HuH-7 (cell line): Measurements from ENCODE around the gene PTPRH.

Experiments used
- DNase-seq: peaks from one replicate; pipeline ENCODE4 v3.0.0; 2011; ENCODE audit warnings: low spot score

Gene PTPRH, protein sequence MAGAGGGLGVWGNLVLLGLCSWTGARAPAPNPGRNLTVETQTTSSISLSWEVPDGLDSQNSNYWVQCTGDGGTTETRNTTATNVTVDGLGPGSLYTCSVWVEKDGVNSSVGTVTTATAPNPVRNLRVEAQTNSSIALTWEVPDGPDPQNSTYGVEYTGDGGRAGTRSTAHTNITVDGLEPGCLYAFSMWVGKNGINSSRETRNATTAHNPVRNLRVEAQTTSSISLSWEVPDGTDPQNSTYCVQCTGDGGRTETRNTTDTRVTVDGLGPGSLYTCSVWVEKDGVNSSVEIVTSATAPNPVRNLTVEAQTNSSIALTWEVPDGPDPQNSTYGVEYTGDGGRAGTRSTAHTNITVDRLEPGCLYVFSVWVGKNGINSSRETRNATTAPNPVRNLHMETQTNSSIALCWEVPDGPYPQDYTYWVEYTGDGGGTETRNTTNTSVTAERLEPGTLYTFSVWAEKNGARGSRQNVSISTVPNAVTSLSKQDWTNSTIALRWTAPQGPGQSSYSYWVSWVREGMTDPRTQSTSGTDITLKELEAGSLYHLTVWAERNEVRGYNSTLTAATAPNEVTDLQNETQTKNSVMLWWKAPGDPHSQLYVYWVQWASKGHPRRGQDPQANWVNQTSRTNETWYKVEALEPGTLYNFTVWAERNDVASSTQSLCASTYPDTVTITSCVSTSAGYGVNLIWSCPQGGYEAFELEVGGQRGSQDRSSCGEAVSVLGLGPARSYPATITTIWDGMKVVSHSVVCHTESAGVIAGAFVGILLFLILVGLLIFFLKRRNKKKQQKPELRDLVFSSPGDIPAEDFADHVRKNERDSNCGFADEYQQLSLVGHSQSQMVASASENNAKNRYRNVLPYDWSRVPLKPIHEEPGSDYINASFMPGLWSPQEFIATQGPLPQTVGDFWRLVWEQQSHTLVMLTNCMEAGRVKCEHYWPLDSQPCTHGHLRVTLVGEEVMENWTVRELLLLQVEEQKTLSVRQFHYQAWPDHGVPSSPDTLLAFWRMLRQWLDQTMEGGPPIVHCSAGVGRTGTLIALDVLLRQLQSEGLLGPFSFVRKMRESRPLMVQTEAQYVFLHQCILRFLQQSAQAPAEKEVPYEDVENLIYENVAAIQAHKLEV

DNA sequence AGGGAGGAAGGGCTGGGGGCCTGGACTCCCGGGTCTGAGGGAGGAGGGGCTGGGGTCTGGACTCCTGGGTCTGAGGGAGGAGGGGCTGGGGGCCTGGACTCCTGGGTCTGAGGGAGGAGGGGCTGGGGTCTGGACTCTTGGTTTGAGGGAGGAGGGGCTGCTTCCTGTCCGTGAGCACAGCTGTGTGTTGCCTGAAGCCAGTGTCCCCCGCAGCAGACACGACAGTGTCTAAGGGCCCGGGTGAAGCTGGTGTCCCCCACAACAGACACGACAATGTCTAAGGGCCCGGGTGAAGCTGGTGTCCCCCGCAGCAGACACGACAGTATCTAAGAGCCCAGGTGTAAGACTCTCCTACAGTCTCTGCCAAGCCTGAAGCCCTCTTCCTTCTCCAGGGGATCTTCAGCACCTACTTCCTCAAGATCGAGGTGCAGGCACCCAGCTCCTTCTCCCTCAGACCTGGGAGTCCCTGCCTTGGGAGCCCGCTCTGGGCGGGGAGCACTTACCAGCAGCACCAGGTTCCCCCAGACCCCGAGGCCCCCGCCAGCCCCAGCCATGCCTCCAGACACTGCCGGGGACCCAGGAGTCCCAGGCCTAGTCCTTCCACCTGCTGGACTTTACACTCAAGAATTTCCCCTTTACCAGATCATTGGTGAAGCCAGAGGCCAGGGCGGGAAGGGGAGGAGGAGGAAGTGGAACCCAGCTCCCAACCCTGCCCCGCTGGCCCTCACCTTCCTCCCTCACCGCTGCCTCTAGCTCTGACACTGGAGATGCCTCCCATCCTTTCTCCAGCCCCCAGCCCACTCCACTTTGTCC lies at the start of gene PTPRH:
Gene PTPRH, minus strand, starts transcription at position 622 of the 813 bp plus-strand sequence. Its CDS starts 68 bp downstream, at position 554.
- DNase-seq, result no peak

DNA sequence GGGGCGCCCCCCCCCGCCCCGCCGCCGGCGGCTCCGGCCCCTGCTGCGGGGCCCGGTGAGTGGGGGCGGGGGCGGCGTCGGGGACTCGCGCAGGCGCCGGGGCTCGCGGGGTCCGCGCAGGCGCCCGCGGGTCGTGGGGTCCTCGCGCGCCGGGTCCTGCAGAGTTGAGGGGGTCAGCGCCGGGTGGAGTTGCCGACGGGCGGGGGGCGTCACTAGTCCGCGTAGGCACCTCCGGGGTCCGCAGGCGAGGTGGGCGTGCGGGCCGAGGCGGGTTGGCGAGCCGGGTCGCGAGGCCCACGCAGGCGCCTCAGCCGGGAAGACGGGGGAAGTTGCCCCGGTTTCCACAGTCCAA lies 49.2 kb upstream of the PTPRH start:
- DNase-seq, result no peak

DNA sequence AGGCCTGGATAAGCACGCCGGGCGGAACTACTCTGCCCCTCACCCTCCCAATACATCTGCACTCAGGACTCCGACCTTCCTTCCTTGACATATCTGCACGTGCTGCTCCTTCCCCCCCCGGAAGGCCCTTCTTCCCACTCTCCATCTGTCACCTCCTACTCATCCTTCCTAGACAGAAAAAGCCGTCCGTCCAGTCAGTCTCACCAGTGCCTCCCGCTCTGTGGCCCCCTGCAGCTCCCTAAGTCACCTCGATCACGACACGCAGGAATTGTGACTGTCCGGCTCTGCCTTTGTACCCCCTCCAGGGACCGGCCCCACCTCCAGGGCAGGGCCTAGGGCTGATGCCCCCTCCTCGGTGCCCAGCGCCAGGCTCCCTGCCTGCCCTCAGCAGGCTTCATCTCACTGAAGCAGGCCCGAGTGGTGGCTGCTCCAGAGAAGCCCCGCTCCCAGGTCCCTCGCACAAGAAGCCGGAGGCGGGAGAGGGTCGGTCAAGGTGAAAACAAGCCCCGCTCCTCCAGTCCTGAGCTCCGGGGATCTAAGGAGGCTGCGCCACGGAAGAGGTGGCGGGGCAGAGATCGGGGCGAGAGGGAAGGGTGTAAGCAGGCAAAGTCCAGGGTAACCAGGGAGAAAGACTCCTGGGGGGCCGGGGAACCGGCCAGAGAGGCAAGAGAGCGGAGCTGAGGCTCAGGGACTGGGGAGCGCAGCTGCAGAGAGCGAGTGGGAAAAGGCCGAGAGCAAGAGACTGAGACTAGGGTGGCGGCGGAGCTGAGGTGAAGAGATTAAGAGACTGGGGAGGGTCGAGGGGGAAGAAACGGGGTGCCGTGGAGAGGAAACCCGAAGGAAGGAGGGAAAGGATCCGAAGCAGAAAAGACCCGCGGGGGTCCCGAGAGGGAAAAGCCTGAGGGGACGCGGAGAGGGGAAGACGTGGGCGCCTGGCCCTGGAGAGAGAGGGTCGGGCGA lies 48.4 kb upstream of the PTPRH start:
- DNase-seq, result no peak

DNA sequence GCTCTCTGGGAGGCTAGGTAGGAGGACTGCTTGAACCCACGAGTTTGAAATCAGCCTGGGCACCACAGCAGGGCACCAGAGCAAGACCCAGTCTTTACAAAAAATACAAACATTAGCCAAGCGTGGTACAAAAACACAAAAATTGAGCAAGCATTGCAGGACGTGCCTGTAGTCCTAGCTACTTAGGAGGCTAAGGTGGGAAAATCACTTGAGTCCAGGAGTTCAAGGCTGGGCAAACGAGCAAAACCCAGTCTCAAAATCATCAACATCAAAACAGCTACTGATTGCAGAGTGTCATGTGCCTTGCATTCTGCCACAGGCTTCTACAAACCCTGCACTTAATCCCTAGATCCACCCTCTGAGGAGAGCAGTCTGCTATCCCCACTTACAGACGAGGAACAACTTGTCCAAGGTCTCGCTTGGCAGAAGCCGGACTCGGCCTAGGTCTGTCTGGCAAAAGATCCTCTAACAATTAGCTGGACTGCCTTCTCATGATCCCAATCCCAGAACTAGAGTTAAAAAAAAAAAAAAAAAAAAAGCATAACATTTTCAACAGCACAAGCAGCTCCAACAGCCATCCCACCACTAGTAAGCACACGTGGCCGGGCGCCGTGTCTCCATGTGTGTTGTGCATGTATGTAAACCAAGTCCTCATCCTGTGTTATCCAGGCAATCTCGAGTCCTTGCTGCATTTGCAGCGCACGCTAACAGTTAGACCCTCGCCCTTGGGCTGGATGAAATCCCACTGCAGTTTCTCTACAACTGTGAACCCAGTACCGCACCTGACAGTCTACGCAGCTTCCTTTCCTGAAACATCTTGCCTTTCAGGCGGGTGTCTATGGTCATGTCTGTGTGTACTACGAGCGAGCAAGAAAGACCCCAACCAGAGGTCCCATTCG lies 47.5 kb upstream of the PTPRH start:
- no peak for DNase-seq

DNA sequence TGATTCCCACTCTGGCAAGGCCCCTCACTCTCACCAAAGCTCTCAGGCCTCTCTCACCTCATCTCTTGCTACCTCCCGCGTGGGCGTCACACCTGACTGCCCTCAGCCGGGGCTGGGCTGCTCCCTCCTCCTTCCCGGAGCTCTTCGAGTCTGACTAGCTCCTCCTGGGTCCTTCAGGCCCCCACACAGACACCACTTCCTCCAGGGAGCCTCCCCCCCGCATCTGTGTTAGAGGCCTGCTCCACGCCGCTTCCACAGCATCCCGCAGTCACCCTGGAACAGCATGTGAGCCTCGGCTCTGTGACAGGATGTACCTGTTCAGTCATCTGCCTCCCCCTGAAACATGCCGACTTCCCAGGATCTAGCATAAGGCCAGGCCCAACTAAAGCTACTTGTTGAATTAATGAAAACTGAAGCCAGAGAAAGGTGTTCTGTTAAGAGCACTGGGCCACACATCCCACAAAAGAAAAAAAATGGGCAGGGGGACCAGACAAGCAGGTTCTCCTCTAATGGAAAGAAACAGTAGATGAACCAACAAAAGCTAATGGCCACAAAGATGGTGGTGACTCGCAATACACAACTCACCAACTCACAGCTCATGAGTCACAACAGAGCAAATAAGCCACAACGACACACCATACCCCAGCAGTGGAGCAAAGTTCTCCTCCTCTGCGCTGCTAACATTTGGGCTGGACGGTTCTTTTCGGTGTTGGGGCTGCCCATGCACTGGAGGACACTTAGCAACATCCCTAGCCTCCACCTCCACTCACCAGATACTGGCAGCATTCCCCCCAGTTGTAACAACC lies 46.5 kb upstream of the PTPRH start:
- no peak for DNase-seq

DNA sequence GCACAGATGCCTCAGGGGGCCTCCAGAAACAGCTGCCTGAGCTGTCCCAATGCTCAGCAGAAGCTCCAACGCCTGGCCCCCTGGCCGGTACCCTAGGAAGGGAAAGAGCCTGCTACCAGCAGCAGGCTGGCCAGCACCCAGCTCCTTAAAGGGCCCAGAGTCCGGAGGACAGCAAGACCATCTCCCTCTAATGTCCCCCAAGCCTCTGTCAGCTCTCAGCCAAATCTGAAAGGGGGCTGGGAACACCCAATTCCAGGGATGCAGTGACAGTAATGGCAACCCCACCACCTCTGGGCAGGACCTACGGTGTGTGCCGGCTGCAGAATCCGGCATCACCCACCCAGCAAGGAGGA lies 45.3 kb upstream of the PTPRH start:
- DNase-seq, result no peak

DNA sequence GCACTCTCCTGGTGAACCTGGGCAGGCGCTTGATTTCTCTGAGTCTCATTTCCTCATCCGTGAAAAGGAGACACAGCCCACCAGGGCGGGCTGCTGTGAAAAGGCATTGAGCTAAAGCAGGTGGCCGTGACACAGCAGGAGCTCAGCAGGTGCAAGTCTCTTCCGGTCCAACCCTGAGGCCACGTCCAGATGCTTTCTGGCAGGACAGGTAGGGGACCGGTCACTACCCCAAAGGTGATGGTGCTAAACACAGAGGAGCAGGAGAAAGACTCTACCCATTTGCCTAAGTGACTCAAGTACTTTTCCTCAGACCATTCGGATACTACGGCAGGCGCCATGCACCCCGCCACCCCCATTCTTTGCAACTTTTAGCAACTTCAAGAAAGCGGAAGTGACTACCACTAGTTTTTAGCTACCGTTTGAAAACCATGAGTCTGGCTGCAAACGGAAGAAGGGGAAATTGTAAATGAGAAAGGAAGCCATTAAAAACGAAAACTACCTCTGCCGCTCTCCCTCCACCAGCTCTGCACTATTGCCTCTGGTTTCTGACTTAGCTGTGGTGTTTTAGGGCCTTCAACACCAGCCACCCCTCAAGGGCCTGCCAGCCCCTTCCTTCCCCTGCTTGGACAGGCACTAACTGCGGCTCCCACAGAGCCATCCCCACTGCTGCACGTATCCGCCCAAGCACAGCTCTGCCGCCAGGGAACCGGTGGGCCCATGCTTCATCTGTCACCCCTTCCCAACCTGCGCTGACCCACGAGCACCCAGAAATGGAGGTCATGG lies 44.7 kb upstream of the PTPRH start:
- DNase-seq, result no peak

DNA sequence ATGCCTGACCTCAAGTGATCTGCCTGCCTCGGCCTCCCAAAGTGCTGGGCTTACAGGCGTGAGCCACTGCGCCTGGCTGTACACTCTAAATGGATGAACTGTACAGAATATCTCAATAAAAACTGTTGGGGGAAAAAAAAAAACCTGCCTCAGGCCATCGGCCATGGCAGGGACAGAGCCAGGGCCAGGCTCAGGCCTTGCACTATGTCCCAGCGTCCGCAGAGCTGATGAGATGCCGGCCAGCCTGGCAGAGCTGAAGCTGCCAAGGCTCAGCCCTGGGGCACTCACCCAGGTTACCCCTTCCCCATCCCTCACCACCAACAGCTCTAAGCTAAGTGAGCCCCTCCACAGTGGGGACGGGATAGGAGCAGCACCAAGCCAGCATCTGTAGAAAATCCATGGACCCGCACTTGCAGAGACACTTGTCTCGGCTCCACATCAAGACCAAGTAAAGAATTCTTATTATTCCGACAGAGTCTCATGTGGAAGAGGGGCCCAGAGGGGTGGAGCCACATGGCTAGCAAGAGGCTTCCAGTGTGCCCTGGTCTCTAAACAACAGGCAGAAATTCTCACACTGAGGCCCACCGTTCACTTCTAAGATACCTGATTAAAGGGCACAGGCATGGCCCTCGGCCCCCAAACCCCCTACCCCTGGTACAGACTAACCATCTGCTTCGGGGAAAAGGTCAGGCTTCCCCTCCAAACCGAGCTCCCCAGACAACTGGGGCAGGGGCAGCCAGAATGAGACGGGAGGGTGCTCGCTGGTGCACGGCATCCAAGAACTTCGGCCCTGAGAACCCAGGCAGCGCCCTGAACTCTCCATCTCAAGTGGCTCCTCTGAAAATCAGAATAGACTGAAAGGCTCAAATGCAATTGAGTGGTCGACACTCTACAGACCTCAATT lies 43.7 kb upstream of the PTPRH start:
- no peak for DNase-seq

DNA sequence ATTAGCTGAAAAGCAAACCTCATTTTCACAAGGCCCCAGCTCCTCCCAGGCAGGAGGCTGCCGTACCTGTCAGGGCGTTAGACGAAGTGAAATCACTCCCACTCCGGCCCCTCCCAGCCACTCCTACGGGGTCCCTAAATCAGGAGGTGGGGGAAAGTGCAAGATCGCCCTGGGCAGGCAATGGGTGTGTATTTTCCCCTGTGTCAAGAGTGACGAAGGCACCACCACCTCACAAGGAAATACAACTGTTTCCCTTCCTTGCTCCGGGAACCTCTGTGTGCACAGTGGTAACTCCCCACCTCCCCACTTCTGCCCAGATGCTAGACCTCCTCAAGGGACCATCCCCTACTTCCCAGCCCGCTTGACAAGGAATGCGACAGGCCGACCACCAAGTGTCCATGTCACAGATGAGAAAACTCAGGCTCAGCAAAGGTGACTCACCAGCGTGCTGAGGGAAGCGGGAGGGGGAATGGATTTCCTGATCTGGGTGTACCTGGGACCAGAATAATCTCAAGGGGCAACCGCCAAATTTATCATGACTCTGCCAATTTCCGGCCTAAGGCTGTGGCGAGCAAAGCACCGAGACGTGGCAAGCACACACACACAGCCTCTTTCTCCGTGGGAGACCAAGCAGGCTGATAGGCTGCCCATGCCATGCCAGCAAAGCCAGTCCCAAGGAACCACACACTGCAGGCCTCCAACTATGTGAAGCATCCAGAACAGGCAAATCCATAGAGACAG lies 42.2 kb upstream of the PTPRH start:
- no peak for DNase-seq

DNA sequence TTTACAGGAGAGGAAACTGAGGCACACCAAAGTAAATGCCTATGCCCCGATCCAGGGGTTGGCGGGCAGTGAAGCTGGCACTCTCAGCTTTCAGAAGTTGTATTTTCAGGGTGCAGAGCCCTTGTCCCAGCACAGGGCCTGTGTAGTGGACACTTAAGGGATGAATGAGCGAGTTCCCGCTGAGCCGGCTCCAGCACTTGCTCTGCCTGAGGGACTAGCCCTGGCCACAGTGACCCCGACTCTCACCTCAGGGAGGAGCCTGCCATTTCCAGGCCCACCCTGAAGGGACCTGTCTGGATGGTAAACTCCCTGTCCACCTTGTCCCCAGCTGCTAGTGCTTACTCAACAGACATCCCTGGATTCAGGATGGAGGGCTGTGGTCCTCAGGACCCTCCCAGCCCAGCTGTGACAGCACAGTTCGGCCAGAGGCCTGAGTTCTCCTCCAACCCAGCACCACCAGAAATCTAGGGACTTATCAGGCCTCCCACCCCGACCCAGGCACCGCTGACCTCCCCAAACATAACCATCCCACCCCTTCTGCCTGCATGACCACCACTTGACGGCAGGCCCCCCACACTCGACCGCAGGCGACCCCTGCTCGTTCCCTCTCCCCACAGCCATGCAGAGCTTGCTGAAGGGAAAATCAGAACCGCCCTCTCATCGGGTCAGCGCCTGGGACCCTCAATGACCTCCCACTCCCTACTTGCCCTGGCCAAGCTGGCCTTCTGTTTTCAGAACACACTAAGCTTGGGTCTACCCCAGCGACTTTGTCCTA lies 41.1 kb upstream of the PTPRH start:
- no peak for DNase-seq

DNA sequence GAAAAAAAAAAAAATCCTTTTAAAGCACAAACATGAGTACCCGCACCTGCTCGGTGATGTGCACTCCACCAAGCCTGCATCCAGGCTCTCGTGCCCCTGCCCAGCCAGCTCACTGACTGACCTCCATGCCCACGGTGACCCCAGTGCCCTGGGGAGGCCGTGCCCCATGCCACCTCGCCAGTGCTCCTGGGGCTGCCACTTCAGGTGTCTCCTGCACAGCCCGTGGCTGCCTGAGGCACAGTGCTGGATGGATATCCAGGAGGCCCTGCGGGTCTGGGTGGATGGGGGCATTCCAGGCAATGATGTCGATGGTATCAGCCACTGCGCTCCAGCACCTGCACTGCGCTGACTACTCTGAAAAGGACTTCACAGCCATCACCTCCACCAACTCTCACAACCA lies 40.5 kb upstream of the PTPRH start:
- DNase-seq, result no peak

DNA sequence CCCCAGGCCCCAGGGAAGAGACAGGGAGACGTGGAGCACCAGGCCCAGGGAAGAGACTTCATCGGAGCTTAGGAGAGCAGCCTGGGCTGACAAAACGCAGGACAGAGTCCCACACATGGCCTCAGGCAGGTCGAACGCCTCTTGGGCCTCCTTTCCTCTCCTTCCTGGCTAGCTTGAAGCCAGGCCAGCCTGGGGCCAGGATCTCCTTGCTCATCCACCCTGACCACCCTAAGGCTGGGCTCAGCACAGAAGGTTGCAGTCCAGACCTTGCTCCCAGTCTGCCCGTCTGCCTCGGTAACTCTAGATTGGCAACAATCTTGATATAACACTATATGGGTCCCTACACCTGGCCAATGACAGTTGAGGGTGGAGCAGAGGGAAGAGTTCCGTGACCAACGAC lies 39.4 kb upstream of the PTPRH start:
- no peak for DNase-seq

DNA sequence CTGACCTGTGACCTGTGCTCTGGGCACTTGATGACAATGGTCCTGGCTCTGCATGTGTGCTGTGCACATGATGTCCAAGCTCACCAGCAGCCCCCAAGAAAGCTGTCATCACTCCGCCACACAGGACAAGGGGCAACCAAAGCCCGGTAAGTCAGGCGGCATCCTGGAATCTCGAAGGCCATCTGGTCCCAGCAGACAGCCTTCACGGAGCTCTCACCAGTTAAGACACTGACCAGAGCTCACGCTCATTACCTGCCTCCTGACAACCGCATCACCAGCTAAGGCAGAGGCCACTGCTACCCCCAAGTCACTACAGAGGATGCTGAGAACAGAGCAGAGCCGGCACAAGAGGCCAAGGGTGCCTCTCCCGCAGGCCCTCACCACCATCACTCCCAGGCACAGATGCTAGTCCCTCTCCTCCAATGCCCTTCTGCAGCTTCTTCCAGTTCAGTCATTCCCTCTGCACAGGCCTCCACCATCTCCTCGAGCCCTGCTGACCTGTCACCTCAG lies 38.9 kb upstream of the PTPRH start:
- DNase-seq, result no peak

DNA sequence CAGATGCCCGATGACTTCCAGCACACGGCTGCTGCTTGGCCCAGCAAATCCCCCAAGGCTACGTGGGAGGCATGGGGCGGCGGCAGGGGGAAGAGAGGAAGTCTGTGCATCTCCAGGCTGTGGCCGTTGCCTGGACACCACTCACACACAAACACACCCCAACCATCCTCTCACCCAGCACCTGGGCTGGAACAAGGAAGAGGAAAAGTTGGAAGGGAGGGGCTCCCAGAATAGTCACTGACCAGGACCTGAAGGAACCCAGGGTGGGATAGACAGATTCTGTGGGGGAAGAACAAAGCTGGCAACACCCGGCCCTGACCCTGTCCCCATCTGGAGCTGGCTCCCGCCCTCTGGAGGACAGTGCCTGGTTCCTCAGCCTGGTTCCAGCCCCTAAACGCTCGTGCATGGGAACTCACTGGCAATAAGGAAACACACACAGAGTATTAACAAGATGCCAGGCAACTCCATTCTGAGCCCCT lies 38.4 kb upstream of the PTPRH start:
- DNase-seq, result no peak
